BLaER1 treated with 17β-estradiol and CSF1 and Interleukin-3, amounts not matched to agents 10 nM and 100 nM (cell line): ENCODE results near the gene CUX1.
"Not testable (repeated sequence)": the region's sequence is repeated elsewhere in the genome, so short reads cannot be mapped to it uniquely, and the experiment has no call there.

Experiments
- H3K27ac ChIP-seq, 11 experiments: shearing (Covaris generic); formaldehyde crosslinking; 2 replicates each; pipeline ENCODE4 v1.8.1; 2022
- H3K27me3 ChIP-seq, 11 experiments: shearing (Covaris generic); formaldehyde crosslinking; 2 replicates each; pipeline ENCODE4 v1.8.1; 2022
- H3K36me3 ChIP-seq, 11 experiments: shearing (Covaris generic); formaldehyde crosslinking; 2 replicates each; pipeline ENCODE4 v1.8.1; 2022
- H3K4me1 ChIP-seq, 10 experiments: shearing (Covaris generic); formaldehyde crosslinking; 2 replicates each; pipeline ENCODE4 v1.8.1; 2022
- H3K4me2 ChIP-seq, 11 experiments: shearing (Covaris generic); formaldehyde crosslinking; 2 replicates each; pipeline ENCODE4 v1.8.1; 2022
- H3K4me3 ChIP-seq, 10 experiments: shearing (Covaris generic); formaldehyde crosslinking; 2 replicates each; pipeline ENCODE4 v1.8.1; 2022
- H3K9ac ChIP-seq, 11 experiments: shearing (Covaris generic); formaldehyde crosslinking; 2 replicates each; pipeline ENCODE4 v1.8.1; 2022
- H3K9me3 ChIP-seq, 11 experiments: shearing (Covaris generic); formaldehyde crosslinking; replicated peaks in 1 of 11; 2 replicates each; pipeline ENCODE4 v1.8.1; 2022
- H4K20me1 ChIP-seq, 11 experiments: shearing (Covaris generic); formaldehyde crosslinking; 2 replicates each; pipeline ENCODE4 v1.8.1; 2022
- Cebpa-rat ChIP-seq, 11 experiments: shearing (Covaris generic); IDR thresholded peaks; 2 replicates each; pipeline ENCODE4 v1.8.1; 2022

CUX1 gene

DNA sequence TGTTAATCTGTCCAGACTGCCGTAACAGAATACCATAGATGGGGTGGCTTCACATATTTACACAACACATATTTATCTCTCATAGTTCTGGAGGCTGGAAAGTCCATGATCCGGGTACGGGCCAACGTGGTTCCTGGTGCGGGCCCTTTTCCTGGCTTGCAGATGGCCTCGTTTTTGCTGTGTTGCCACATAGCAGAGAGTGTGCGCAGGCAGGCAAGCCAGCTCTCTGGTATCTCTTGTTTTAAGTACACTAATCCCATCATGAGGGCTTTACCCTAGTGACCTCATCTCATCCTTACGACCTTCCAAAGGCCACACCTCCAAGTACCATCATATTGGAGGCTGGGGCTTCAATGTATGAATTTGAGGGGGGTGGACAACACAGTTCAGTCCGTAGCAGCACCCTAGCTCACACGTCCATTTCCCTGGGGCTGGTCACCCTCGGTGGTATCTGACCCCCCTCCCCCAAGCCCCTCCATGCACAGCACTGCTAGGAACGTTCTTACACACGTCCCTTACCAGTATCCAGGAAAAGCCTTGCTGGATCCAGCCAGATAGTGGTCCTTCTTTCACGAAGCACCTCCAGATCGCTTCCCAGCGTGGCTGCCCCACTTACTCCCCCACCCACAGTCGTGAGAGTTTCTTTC is 21.5 kb downstream of the CUX1 start:
- Histone ChIP-seq H3K27ac (no peak overlapping the region), H3K4me2 (no peak overlapping the region), H3K4me1 (peaks cover 0 to 25% (median 14%) of the 10 kb centered on the region in 10 experiments; a peak in 16 of 20 replicates), H3K4me3 (no peak overlapping the region), H3K36me3 (peaks cover 0 to 42% (median 20%) of the 10 kb centered on the region in 11 experiments; a peak in 18 of 22 replicates), H3K9me3 (peaks cover 0 to 23% (median 14%) of the 10 kb centered on the region in 11 experiments; a peak in 17 of 22 replicates), H4K20me1 (peaks cover 69 to 96% (median 86%) of the 10 kb centered on the region in 11 experiments; a peak in 21 of 22 replicates), H3K27me3 (no peaks in the 10 kb centered on the region), H3K9ac (no peak overlapping the region)
- TF ChIP-seq Cebpa-rat (IDR thresholded peaks at IDR 0.05) = no peak

- peaks cover 0 to 18% (median 12%) of the 10 kb centered on the region in 10 experiments; a peak in 14 of 20 replicates for H3K4me1 ChIP-seq
- no peak overlapping the region for H3K27ac ChIP-seq
- peak overlapping the region in 1 of 11 experiments; percentile 45; a peak in 1 of 22 replicates for H3K9ac ChIP-seq
- H3K4me2 ChIP-seq = no peak overlapping the region
- no peak for TF ChIP-seq Cebpa-rat (IDR thresholded peaks at IDR 0.05)
- no peaks in the 10 kb centered on the region for H3K27me3 ChIP-seq
- peaks cover 50 to 90% (median 72%) of the 10 kb centered on the region in 11 experiments; a peak in 21 of 22 replicates for H4K20me1 ChIP-seq
- peaks cover 13 to 39% (median 35%) of the 10 kb centered on the region in 11 experiments for H3K9me3 ChIP-seq
- peaks cover 5 to 50% (median 32%) of the 10 kb centered on the region in 11 experiments; a peak in 21 of 22 replicates for H3K36me3 ChIP-seq
- H3K4me3 ChIP-seq = no peak overlapping the region
Observed at GRCh38 chr7:101841328-101841727, 23.9 kb downstream of the CUX1 start.

- no peaks in the 10 kb centered on the region for H3K27me3 ChIP-seq
- TF ChIP-seq Cebpa-rat (IDR thresholded peaks at IDR 0.05) = no peak
- no peak overlapping the region for H3K27ac ChIP-seq
- peaks cover 15 to 73% (median 45%) of the 10 kb centered on the region in 11 experiments for H3K36me3 ChIP-seq
- H3K4me2 ChIP-seq = no peak overlapping the region
- peaks cover 26 to 62% (median 57%) of the 10 kb centered on the region in 11 experiments for H3K9me3 ChIP-seq
- H4K20me1 ChIP-seq = peaks cover 36 to 88% (median 65%) of the 10 kb centered on the region in 11 experiments; a peak in 21 of 22 replicates
- H3K4me1 ChIP-seq = peaks cover 0 to 15% (median 9%) of the 10 kb centered on the region in 10 experiments; a peak in 9 of 20 replicates
- no peak overlapping the region for H3K4me3 ChIP-seq
- no peak overlapping the region for H3K9ac ChIP-seq
Observed at GRCh38 chr7:101843293-101844271, 26.2 kb downstream of the CUX1 start.

DNA sequence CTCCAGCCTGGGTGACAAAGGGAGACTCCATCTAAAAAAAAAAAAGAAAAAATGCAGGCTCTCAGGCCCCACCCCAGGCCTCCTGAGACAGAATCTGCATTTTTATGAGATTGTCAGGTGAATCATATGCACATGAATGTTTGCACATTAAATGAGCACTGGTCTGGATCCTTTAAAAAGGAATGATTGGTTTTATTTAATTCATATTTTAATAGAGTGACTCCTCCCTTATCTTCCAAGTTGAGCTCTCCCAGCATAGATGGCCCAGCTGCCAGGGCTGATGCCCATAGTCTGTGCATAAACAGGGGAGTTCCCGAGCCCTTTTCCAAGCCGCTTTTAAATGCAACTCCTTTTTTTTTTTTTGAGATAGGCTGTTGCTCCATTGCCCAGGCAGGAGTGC is 28.5 kb downstream of the CUX1 start:
- H3K9me3 ChIP-seq = peaks cover 26 to 70% (median 59%) of the 10 kb centered on the region in 11 experiments
- peaks cover 46 to 88% (median 65%) of the 10 kb centered on the region in 11 experiments; a peak in 21 of 22 replicates for H4K20me1 ChIP-seq
- no peak overlapping the region for H3K9ac ChIP-seq
- H3K4me2 ChIP-seq = no peak overlapping the region
- H3K27ac ChIP-seq = no peak overlapping the region
- H3K27me3 ChIP-seq = no peaks in the 10 kb centered on the region
- H3K36me3 ChIP-seq = peaks cover 15 to 76% (median 59%) of the 10 kb centered on the region in 11 experiments
- H3K4me3 ChIP-seq = peak overlapping the region in 3 of 10 experiments; percentile 7 to 12 (median 8); a peak in 1 of 20 replicates
- TF ChIP-seq Cebpa-rat (IDR thresholded peaks at IDR 0.05) = no peak
- peaks cover 0 to 23% (median 9%) of the 10 kb centered on the region in 10 experiments; a peak in 10 of 20 replicates for H3K4me1 ChIP-seq

GRCh38 chr7:101846800-101847538 is 29.5 kb downstream of the CUX1 start:
- Histone ChIP-seq H3K36me3 (peaks cover 15 to 76% (median 59%) of the 10 kb centered on the region in 11 experiments), H3K27me3 (no peaks in the 10 kb centered on the region), H3K4me2 (peak overlapping the region in 2 of 11 experiments; percentile 30 to 33; a peak in 2 of 22 replicates), H3K4me3 (peak overlapping the region in 1 of 10 experiments; percentile 26; a peak in 1 of 20 replicates), H3K9me3 (peaks cover 26 to 70% (median 59%) of the 10 kb centered on the region in 11 experiments), H3K4me1 (peaks cover 0 to 33% (median 11%) of the 10 kb centered on the region in 10 experiments; a peak in 15 of 20 replicates), H3K27ac (no peak overlapping the region), H3K9ac (no peak overlapping the region), H4K20me1 (peaks cover 49 to 88% (median 65%) of the 10 kb centered on the region in 11 experiments; a peak in 21 of 22 replicates)
- no peak for TF ChIP-seq Cebpa-rat (IDR thresholded peaks at IDR 0.05)

GRCh38 chr7:101848208-101848951 is 31.0 kb downstream of the CUX1 start:
- Histone ChIP-seq H3K9me3 (peaks cover 26 to 59% (median 52%) of the 10 kb centered on the region in 11 experiments), H3K36me3 (peaks cover 15 to 68% (median 52%) of the 10 kb centered on the region in 11 experiments), H3K4me1 (peaks cover 13 to 47% (median 23%) of the 10 kb centered on the region in 10 experiments), H3K4me3 (no peak overlapping the region), H3K27me3 (no peaks in the 10 kb centered on the region), H3K27ac (no peak overlapping the region), H4K20me1 (peaks cover 59 to 92% (median 73%) of the 10 kb centered on the region in 11 experiments), H3K4me2 (peak overlapping the region in 5 of 11 experiments; percentile 19 to 42 (median 30); a peak in 7 of 22 replicates), H3K9ac (no peak overlapping the region)
- no peak for TF ChIP-seq Cebpa-rat (IDR thresholded peaks at IDR 0.05)

GRCh38 chr7:101849314-101849713 is 31.9 kb downstream of the CUX1 start:
- H3K27me3 ChIP-seq, H3K4me2 ChIP-seq, H3K27ac ChIP-seq, H3K4me3 ChIP-seq, H3K9ac ChIP-seq: not testable (repeated sequence)
- H3K4me1 ChIP-seq = peaks cover 22 to 56% (median 32%) of the 10 kb centered on the region in 10 experiments
- H3K36me3 ChIP-seq = peaks cover 15 to 61% (median 47%) of the 10 kb centered on the region in 11 experiments
- peaks cover 68 to 95% (median 82%) of the 10 kb centered on the region in 11 experiments for H4K20me1 ChIP-seq
- H3K9me3 ChIP-seq = peaks cover 26 to 52% (median 44%) of the 10 kb centered on the region in 11 experiments

- H3K4me3 ChIP-seq, H3K9ac ChIP-seq, H3K27me3 ChIP-seq, H3K27ac ChIP-seq: not testable (repeated sequence)
- peaks cover 75 to 99% (median 89%) of the 10 kb centered on the region in 11 experiments for H4K20me1 ChIP-seq
- H3K4me2 ChIP-seq = peak overlapping the region in 9 of 11 experiments; percentile 90 to 100 (median 97); a peak in 18 of 22 replicates
- peaks cover under 1 to 30% (median 17%) of the 10 kb centered on the region in 11 experiments; a peak in 21 of 22 replicates for H3K36me3 ChIP-seq
- H3K4me1 ChIP-seq = peaks cover 46 to 78% (median 55%) of the 10 kb centered on the region in 10 experiments
- peaks cover 2 to 21% (median 14%) of the 10 kb centered on the region in 11 experiments for H3K9me3 ChIP-seq
Observed at GRCh38 chr7:101852364-101852763, 34.9 kb downstream of the CUX1 start.
